SU-DHL-6 (cell line): ENCODE data around the gene MXI1.

Experiments
- H2AFZ ChIP-seq: fragments of 200-600 bp; sonication (generic); 2 replicates; pipeline ENCODE4 v1.6.1; 2014; ENCODE audit warnings: low read depth, mild to moderate bottlenecking, moderate library complexity, mixed read lengths, antibody characterized with exemption, low read length; ENCODE audit not compliant: severe bottlenecking
- H3F3A ChIP-seq: fragments of 200-600 bp; shearing (Covaris generic); 2 replicates; pipeline ENCODE4 v1.6.0; 2016; ENCODE audit warnings: antibody characterized with exemption, mild to moderate bottlenecking; ENCODE audit not compliant: insufficient read depth
- H3K27ac ChIP-seq: fragments of 200-600 bp; sonication (generic); 2 replicates; pipeline ENCODE4 v1.5.1; 2016; ENCODE audit warnings: low read depth, mild to moderate bottlenecking, low read length, moderate library complexity, mixed read lengths
- H3K27me3 ChIP-seq: fragments of 200-600 bp; sonication (generic), shearing (Covaris generic); 2 replicates; pipeline ENCODE4 v1.6.0; 2014; ENCODE audit warnings: mild to moderate bottlenecking, low read length
- H3K36me3 ChIP-seq: fragments of 200-600 bp; sonication (generic); 2 replicates; pipeline ENCODE4 v1.6.1; 2014; ENCODE audit warnings: mild to moderate bottlenecking, low read length, mixed read lengths
- H3K4me2 ChIP-seq: fragments of 300-600, 200-600 bp; shearing (Covaris generic), sonication (generic); 2 replicates; pipeline ENCODE4 v1.6.0; 2014; ENCODE audit warnings: low read length, low read depth, mild to moderate bottlenecking; ENCODE audit not compliant: poor library complexity, severe bottlenecking
- H3K4me3 ChIP-seq: fragments of 200-600 bp; sonication (generic); 2 replicates; pipeline ENCODE4 v1.5.1; 2014; ENCODE audit warnings: antibody characterized with exemption, low read length, mild to moderate bottlenecking, mixed read lengths; ENCODE audit not compliant: insufficient read depth, poor library complexity, severe bottlenecking
- H3K79me2 ChIP-seq: fragments of 200-600 bp; sonication (generic); 2 replicates; pipeline ENCODE4 v1.6.1; 2014; ENCODE audit warnings: mild to moderate bottlenecking, low read length, moderate library complexity; ENCODE audit not compliant: insufficient read depth
- H3K9ac ChIP-seq: fragments of 200-600 bp; sonication (generic); 2 replicates; pipeline ENCODE4 v1.7.0; 2014; ENCODE audit warnings: mild to moderate bottlenecking, low read length
- H3K9me2 ChIP-seq: fragments of 200-600 bp; sonication (generic); replicated peaks from 2 replicates; pipeline ENCODE4 v1.6.1; 2014; ENCODE audit warnings: low read length; ENCODE audit not compliant: insufficient read depth
- H3K9me3 ChIP-seq: fragments of 200-600 bp; sonication (generic); 2 replicates; pipeline ENCODE4 v1.6.1; 2014; ENCODE audit warnings: low read length, mixed read lengths; ENCODE audit not compliant: insufficient read depth
- H4K20me1 ChIP-seq: fragments of 200-600 bp; sonication (generic); 2 replicates; pipeline ENCODE4 v1.6.1; 2014; ENCODE audit warnings: low read depth, mild to moderate bottlenecking, antibody characterized with exemption, low read length, moderate library complexity, mixed read lengths
- CTCF ChIP-seq: fragments of 200-600 bp; sonication (generic); IDR thresholded peaks from one replicate; pipeline ENCODE4 v1.5.1; 2017; ENCODE audit warnings: antibody characterized with exemption, mild to moderate bottlenecking, low read length, moderate library complexity; ENCODE audit not compliant: insufficient read depth, poor library complexity, severe bottlenecking
- EZH2phosphoT487 ChIP-seq: fragments of 200-600 bp; sonication (generic), shearing (Covaris generic); conservative IDR thresholded peaks from 2 replicates; pipeline ENCODE4 v1.6.1; 2018; ENCODE audit warnings: mild to moderate bottlenecking, antibody characterized with exemption, low read length, moderate library complexity, mixed read lengths

MXI1 gene

GRCh38 chr10:110171032-110171431, 36.4 kb upstream of the MXI1 start:
- no peaks in the 10 kb centered on the region for H3K9me2 ChIP-seq
- no peaks in the 10 kb centered on the region for H4K20me1 ChIP-seq
- no peak overlapping the region for H3K4me2 ChIP-seq
- no peaks in the 10 kb centered on the region for H3K79me2 ChIP-seq
- no peak overlapping the region for H3K9ac ChIP-seq
- TF ChIP-seq CTCF (no peak), EZH2phosphoT487 (no peak)
- no peaks in the 10 kb centered on the region for H3K27me3 ChIP-seq
- no peaks in the 10 kb centered on the region for H3K9me3 ChIP-seq
- H3K36me3 ChIP-seq: no peaks in the 10 kb centered on the region
- no peaks in the 10 kb centered on the region for H3F3A ChIP-seq
- no peak overlapping the region for H3K4me3 ChIP-seq
- no peak overlapping the region for H3K27ac ChIP-seq
- H2AFZ ChIP-seq: no peak overlapping the region

- Histone ChIP-seq H3K9me2 (no peaks in the 10 kb centered on the region), H3K79me2 (no peaks in the 10 kb centered on the region), H3K27me3 (no peaks in the 10 kb centered on the region), H3K4me3 (no peak overlapping the region), H4K20me1 (no peaks in the 10 kb centered on the region), H3K27ac (no peak overlapping the region), H3K9ac (no peak overlapping the region), H3K4me2 (no peak overlapping the region), H2AFZ (no peak overlapping the region), H3F3A (no peaks in the 10 kb centered on the region), H3K9me3 (no peaks in the 10 kb centered on the region), H3K36me3 (no peaks in the 10 kb centered on the region)
- no peak for TF ChIP-seq CTCF
- TF ChIP-seq EZH2phosphoT487: no peak
These were observed 35.2 kb upstream of the MXI1 start for GRCh38 chr10:110172155-110172554.

- TF ChIP-seq EZH2phosphoT487 (no peak), CTCF (no peak)
- Histone ChIP-seq H3K4me3 (no peak overlapping the region), H3K27ac (no peak overlapping the region), H3K9me2 (no peaks in the 10 kb centered on the region), H3F3A (no peaks in the 10 kb centered on the region), H3K9me3 (no peaks in the 10 kb centered on the region), H3K36me3 (no peaks in the 10 kb centered on the region), H3K27me3 (no peaks in the 10 kb centered on the region), H3K9ac (no peak overlapping the region), H4K20me1 (no peaks in the 10 kb centered on the region), H3K79me2 (no peaks in the 10 kb centered on the region), H2AFZ (no peak overlapping the region), H3K4me2 (no peak overlapping the region)
These were observed 33.2 kb upstream of the MXI1 start for GRCh38 chr10:110174201-110174600.
